ENCODE data around the gene GPR173.

Gene GPR173

GRCh38 chrX:53089925-53090324, 41.3 kb downstream of the GPR173 start:
- no peak for DNase-seq (ENCODE audit: low spot score)

GRCh38 chrX:53091354-53091753, 42.8 kb downstream of the GPR173 start:
- DNase-seq (ENCODE audit: low spot score), result no peak

- peak; percentile 75 for DNase-seq (ENCODE audit: low spot score)
These were observed 44.6 kb downstream of the GPR173 start for GRCh38 chrX:53093177-53093655.

GRCh38 chrX:53093748-53094581, 45.4 kb downstream of the GPR173 start, which contains the start of gene KANTR:
KANTR (plus strand) TSS chrX:53094142; CDS start chrX:53124273, 30,131 bp downstream.
- peak; percentile 95 for DNase-seq (ENCODE audit: low spot score)

GRCh38 chrX:53094582-53094905, 46.0 kb downstream of the GPR173 start:
- no peak for DNase-seq (ENCODE audit: low spot score)

- no peak for DNase-seq (ENCODE audit: low spot score)
These were observed 47.2 kb downstream of the GPR173 start for GRCh38 chrX:53095796-53096195.

GRCh38 chrX:53114864-53115549, 66.4 kb downstream of the GPR173 start:
- no peak for DNase-seq (ENCODE audit: low spot score)

- DNase-seq (ENCODE audit: low spot score), result no peak
These were observed 66.9 kb downstream of the GPR173 start for GRCh38 chrX:53115550-53115874.

GRCh38 chrX:53116101-53116500, 67.5 kb downstream of the GPR173 start:
- DNase-seq (ENCODE audit: low spot score), result peak; percentile 3

GRCh38 chrX:53122013-53122412, 73.4 kb downstream of the GPR173 start:
- DNase-seq (ENCODE audit: low spot score), result no peak

- no peak for DNase-seq (ENCODE audit: low spot score)
These were observed 76.9 kb downstream of the GPR173 start for GRCh38 chrX:53125506-53125905.

GRCh38 chrX:53126377-53126776, 77.8 kb downstream of the GPR173 start:
- no peak for DNase-seq (ENCODE audit: low spot score)

GRCh38 chrX:53128097-53128749, 79.6 kb downstream of the GPR173 start:
- DNase-seq (ENCODE audit: low spot score), result no peak
